K562 (cell line): ENCODE measurements around the gene HBP1. TPM values are rescaled to one million over a fixed set of nuclear protein-coding genes. Genes with fewer than 3 reads are reported as not detected.

ENCODE experiments used
- ATF7 ChIP-seq: fragments of 450-650 bp; IDR thresholded peaks from 2 replicates; pipeline ENCODE4 v1.7.1; 2014; ENCODE audit warnings: mild to moderate bottlenecking, moderate library complexity
- BRD9 ChIP-seq: fragments of 450-650 bp; IDR thresholded peaks from 2 replicates; pipeline ENCODE4 v1.6.1; 2018; ENCODE audit warnings: low read depth; ENCODE audit not compliant: partially characterized antibody
- EHMT2 ChIP-seq: fragments of 450-650 bp; IDR thresholded peaks from 2 replicates; pipeline ENCODE4 v1.6.1; 2018; ENCODE audit warnings: antibody characterized with exemption
- HDAC3 ChIP-seq: fragments of 450-650 bp; IDR thresholded peaks from 2 replicates; pipeline ENCODE4 v1.6.1; 2018; ENCODE audit warnings: borderline replicate concordance, mild to moderate bottlenecking, moderate library complexity; ENCODE audit not compliant: partially characterized antibody
- ILF3 ChIP-seq: fragments of 450-650 bp; IDR thresholded peaks from 2 replicates; pipeline ENCODE4 v1.6.1; 2018; ENCODE audit warnings: antibody characterized with exemption, mild to moderate bottlenecking, moderate library complexity, borderline replicate concordance
- KDM5B ChIP-seq: fragments of 200-600 bp; sonication (generic); IDR thresholded peaks from 2 replicates; pipeline ENCODE4 v1.6.1; 2012; ENCODE audit warnings: low read depth, mild to moderate bottlenecking, moderate library complexity, low read length, control low read depth, inconsistent platforms; ENCODE audit not compliant: insufficient replicate concordance
- LCOR ChIP-seq: sonication (generic); formaldehyde crosslinking; IDR thresholded peaks from 2 replicates; pipeline ENCODE4 v1.8.0; 2022; ENCODE audit warnings: mild to moderate bottlenecking, missing genetic modification reagents
- MED1 ChIP-seq: sonication (generic); formaldehyde crosslinking; IDR thresholded peaks from 2 replicates; pipeline ENCODE4 v1.8.1; 2023; ENCODE audit warnings: missing genetic modification reagents, borderline replicate concordance
- NCOR1 ChIP-seq: fragments of 450-650 bp; IDR thresholded peaks from 2 replicates; pipeline ENCODE4 v1.6.1; 2016; ENCODE audit warnings: mild to moderate bottlenecking, moderate library complexity
- PML ChIP-seq: IDR thresholded peaks from 2 replicates; pipeline ENCODE4 v1.6.1; 2012; ENCODE audit warnings: low read length, inconsistent platforms
- PYGO2 ChIP-seq: fragments of 450-650 bp; IDR thresholded peaks from 2 replicates; pipeline ENCODE4 v1.6.1; 2016; ENCODE audit warnings: mild to moderate bottlenecking, missing genetic modification characterization, moderate library complexity, missing compliant biosample characterization
- STAT5A ChIP-seq: IDR thresholded peaks from 2 replicates; pipeline ENCODE4 v1.6.1; 2012; ENCODE audit warnings: low read length, inconsistent platforms, borderline replicate concordance
- TRIM24 ChIP-seq, 2 experiments: fragments of 450-650 bp; IDR thresholded peaks; 2 replicates each; pipeline ENCODE4 v1.6.1; 2016
- ZBTB1 ChIP-seq: sonication (generic); formaldehyde crosslinking; IDR thresholded peaks from 2 replicates; pipeline ENCODE4 v1.8.1; 2023; ENCODE audit warnings: missing genetic modification reagents, low read depth, mild to moderate bottlenecking, borderline replicate concordance
- ZNF561 ChIP-seq: fragments of 450-650 bp; formaldehyde crosslinking; conservative IDR thresholded peaks from 2 replicates; pipeline ENCODE4 v1.4.0; 2020; ENCODE audit warnings: mild to moderate bottlenecking, moderate library complexity
- polyA plus RNA-seq, 8 experiments: library from polyadenylated mRNA; depleted of rRNA in 4 of 8; stranded (reverse) in 5 of 8; unstranded in 3 of 8; fragments of >200 nt; fragmentation: Nextera tagmentation in 2 of 8; fragmentation: Illumina TruSeq in 1 of 8; extraction: Ambion mirVana in 2 of 8; extraction: Trizol in 1 of 8; gene quantifications; 2 replicates each; pipeline versions ENCODE4 v1.2.1 to v1.2.3, GENCODE V29; 2011 to 2014; ENCODE audit warnings: inconsistent platforms in 1 of 8, missing spikeins in 1 of 8
- total RNA-seq, 7 experiments: library from RNA; depleted of rRNA in 6 of 7; stranded (reverse); fragments of >200 nt in 6 of 7; fragmentation: Illumina TruSeq in 2 of 7; extraction: Trizol in 2 of 7; gene quantifications; 2 replicates each; pipeline versions ENCODE4 v1.2.1 to v1.2.3, GENCODE V29; 2011 to 2021; ENCODE audit warnings: low replicate concordance in 1 of 7
- TF ChIP-seq, protein P1 (sequence below): fragments of 250-450 bp; sonication (Bioruptor Pico); IDR thresholded peaks from 2 replicates; pipeline ENCODE4 v1.5.0; 2021; ENCODE audit warnings: mild to moderate bottlenecking, borderline replicate concordance
- TF ChIP-seq, protein P2 (sequence below): IDR thresholded peaks from 2 replicates; pipeline ENCODE4 v1.6.1; 2016; ENCODE audit warnings: missing genetic modification characterization, missing compliant biosample characterization
- TF ChIP-seq, protein P3 (sequence below): sonication (generic); formaldehyde crosslinking; IDR thresholded peaks from 2 replicates; pipeline ENCODE4 v1.8.0; 2023; ENCODE audit warnings: missing genetic modification reagents, mild to moderate bottlenecking, borderline replicate concordance

Gene HBP1
- total and polyA plus RNA-seq, 9 of the 15 experiments (the other 6 are each of a cell fraction or from before 2014, with no cell fraction given): 18.7 to 59.9 (median 27.0) TPM

DNA sequence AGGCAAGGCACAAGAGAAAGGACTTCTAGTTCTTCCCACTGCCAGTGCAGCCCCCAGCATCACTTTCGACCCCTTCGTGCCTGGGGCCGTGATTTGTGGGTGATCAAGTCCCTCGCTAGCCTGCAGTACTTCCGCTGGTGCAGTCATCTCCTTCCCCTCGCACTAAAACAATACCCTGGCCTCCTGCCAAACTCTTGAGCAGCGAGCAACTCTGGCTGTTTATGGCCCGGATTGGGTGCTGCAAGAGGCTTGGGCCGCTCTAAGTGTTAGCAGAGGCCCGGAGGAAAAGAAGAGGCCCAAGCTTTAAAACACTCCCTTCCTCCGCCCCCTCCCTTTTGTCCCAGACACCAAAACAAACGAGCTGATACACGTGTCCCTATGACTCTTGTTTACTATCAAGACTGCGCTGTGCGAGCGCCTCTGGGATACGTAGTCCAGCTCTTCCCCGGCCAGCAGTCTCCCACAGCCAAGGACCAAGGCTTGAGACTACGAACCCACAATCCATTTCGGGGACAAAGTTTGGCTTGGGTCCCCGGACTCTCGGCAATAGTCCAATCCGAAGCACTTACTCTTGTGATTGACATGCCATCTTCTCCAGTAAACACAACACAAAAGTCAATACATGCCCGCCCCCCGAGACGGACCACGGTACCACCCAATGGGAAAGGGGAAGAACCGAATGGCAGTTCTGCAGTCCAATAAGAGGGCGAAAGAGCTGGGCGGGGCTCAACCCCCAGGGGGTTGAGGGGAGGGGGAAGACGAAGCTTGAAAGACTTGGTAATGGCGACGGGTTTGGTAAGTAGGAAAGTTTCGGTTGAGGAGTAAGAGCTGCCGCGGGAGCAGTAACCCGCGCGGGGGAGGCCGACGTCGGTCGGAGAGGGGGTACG lies at the start of gene HBP1 (continued):
- TF ChIP-seq MED1: no peak
- TF ChIP-seq ZNF561 (CRISPR knock-in tag): no peak
- no peak for TF ChIP-seq HDAC3
- TF ChIP-seq, protein P1, sequence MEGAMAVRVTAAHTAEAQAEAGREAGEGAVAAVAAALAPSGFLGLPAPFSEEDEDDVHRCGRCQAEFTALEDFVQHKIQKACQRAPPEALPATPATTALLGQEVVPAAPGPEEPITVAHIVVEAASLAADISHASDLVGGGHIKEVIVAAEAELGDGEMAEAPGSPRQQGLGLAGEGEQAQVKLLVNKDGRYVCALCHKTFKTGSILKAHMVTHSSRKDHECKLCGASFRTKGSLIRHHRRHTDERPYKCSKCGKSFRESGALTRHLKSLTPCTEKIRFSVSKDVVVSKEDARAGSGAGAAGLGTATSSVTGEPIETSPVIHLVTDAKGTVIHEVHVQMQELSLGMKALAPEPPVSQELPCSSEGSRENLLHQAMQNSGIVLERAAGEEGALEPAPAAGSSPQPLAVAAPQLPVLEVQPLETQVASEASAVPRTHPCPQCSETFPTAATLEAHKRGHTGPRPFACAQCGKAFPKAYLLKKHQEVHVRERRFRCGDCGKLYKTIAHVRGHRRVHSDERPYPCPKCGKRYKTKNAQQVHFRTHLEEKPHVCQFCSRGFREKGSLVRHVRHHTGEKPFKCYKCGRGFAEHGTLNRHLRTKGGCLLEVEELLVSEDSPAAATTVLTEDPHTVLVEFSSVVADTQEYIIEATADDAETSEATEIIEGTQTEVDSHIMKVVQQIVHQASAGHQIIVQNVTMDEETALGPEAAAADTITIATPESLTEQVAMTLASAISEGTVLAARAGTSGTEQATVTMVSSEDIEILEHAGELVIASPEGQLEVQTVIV: no peak
- peak; percentile 62 for TF ChIP-seq NCOR1
- peak; percentile 26; the same call in 1 of the 2 replicates for TF ChIP-seq PML
- TF ChIP-seq BRD9: peak; percentile 93
- TF ChIP-seq, protein P2, sequence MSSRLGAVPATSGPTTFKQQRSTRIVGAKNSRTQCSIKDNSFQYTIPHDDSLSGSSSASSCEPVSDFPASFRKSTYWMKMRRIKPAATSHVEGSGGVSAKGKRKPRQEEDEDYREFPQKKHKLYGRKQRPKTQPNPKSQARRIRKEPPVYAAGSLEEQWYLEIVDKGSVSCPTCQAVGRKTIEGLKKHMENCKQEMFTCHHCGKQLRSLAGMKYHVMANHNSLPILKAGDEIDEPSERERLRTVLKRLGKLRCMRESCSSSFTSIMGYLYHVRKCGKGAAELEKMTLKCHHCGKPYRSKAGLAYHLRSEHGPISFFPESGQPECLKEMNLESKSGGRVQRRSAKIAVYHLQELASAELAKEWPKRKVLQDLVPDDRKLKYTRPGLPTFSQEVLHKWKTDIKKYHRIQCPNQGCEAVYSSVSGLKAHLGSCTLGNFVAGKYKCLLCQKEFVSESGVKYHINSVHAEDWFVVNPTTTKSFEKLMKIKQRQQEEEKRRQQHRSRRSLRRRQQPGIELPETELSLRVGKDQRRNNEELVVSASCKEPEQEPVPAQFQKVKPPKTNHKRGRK: no peak
- TF ChIP-seq PYGO2 (tag): no peak
- peak; percentile 86; the same call in 1 of the 2 replicates for TF ChIP-seq LCOR (CRISPR knock-in tag)
- TF ChIP-seq STAT5A: no peak; the same call in 1 of the 2 replicates
- TF ChIP-seq, protein P3, sequence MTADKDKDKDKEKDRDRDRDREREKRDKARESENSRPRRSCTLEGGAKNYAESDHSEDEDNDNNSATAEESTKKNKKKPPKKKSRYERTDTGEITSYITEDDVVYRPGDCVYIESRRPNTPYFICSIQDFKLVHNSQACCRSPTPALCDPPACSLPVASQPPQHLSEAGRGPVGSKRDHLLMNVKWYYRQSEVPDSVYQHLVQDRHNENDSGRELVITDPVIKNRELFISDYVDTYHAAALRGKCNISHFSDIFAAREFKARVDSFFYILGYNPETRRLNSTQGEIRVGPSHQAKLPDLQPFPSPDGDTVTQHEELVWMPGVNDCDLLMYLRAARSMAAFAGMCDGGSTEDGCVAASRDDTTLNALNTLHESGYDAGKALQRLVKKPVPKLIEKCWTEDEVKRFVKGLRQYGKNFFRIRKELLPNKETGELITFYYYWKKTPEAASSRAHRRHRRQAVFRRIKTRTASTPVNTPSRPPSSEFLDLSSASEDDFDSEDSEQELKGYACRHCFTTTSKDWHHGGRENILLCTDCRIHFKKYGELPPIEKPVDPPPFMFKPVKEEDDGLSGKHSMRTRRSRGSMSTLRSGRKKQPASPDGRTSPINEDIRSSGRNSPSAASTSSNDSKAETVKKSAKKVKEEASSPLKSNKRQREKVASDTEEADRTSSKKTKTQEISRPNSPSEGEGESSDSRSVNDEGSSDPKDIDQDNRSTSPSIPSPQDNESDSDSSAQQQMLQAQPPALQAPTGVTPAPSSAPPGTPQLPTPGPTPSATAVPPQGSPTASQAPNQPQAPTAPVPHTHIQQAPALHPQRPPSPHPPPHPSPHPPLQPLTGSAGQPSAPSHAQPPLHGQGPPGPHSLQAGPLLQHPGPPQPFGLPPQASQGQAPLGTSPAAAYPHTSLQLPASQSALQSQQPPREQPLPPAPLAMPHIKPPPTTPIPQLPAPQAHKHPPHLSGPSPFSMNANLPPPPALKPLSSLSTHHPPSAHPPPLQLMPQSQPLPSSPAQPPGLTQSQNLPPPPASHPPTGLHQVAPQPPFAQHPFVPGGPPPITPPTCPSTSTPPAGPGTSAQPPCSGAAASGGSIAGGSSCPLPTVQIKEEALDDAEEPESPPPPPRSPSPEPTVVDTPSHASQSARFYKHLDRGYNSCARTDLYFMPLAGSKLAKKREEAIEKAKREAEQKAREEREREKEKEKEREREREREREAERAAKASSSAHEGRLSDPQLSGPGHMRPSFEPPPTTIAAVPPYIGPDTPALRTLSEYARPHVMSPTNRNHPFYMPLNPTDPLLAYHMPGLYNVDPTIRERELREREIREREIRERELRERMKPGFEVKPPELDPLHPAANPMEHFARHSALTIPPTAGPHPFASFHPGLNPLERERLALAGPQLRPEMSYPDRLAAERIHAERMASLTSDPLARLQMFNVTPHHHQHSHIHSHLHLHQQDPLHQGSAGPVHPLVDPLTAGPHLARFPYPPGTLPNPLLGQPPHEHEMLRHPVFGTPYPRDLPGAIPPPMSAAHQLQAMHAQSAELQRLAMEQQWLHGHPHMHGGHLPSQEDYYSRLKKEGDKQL (CRISPR knock-in tag): no peak
- TF ChIP-seq ZBTB1 (CRISPR knock-in tag): no peak
- peak; percentile 93 for TF ChIP-seq ATF7
- no peak for TF ChIP-seq ILF3
- TF ChIP-seq KDM5B: peak; percentile 31
- TF ChIP-seq EHMT2: no peak
- no peak for TF ChIP-seq TRIM24 (IDR thresholded peaks at IDR 0.05)
